IMR-90 (cell line): ENCODE data around the gene COL8A1.

Experiments used
- FOS ChIP-seq: fragments of 150-350 bp; IDR thresholded peaks from 2 replicates; pipeline ENCODE4 v1.6.1; 2016; ENCODE audit warnings: low read depth, low read length
- TF ChIP-seq, protein P1 (sequence below): conservative IDR thresholded peaks from 2 replicates; pipeline ENCODE4 v1.5.1; 2012; ENCODE audit warnings: mild to moderate bottlenecking, low read depth, low read length, improper control_type of control experiment
- TF ChIP-seq, protein P2 (sequence below): fragments of 150-350 bp; IDR thresholded peaks from 2 replicates; pipeline ENCODE4 v1.6.1; 2017; ENCODE audit warnings: mild to moderate bottlenecking, antibody characterized with exemption, low read length, low read depth

DNA sequence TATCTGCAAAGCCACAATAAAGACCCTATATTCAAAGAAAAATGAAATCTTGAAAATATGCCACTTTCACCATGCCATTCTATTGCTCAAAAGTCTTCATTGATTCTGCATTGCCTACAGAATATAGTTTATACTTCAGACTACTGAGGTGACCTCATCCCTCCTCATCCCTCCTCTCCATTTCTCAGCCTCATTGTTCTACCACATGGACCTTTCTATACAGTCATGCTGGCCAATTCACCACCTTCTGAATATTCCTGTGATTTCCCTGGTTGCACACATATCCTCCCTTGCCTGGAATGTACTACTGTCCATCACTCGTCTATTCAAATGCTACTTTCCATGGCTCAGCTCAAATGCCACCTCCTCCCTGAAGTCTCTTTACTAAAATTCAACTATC lies 3.5 kb upstream of the COL8A1 start:
- TF ChIP-seq, protein P1, sequence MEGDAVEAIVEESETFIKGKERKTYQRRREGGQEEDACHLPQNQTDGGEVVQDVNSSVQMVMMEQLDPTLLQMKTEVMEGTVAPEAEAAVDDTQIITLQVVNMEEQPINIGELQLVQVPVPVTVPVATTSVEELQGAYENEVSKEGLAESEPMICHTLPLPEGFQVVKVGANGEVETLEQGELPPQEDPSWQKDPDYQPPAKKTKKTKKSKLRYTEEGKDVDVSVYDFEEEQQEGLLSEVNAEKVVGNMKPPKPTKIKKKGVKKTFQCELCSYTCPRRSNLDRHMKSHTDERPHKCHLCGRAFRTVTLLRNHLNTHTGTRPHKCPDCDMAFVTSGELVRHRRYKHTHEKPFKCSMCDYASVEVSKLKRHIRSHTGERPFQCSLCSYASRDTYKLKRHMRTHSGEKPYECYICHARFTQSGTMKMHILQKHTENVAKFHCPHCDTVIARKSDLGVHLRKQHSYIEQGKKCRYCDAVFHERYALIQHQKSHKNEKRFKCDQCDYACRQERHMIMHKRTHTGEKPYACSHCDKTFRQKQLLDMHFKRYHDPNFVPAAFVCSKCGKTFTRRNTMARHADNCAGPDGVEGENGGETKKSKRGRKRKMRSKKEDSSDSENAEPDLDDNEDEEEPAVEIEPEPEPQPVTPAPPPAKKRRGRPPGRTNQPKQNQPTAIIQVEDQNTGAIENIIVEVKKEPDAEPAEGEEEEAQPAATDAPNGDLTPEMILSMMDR = no peak
- TF ChIP-seq, protein P2, sequence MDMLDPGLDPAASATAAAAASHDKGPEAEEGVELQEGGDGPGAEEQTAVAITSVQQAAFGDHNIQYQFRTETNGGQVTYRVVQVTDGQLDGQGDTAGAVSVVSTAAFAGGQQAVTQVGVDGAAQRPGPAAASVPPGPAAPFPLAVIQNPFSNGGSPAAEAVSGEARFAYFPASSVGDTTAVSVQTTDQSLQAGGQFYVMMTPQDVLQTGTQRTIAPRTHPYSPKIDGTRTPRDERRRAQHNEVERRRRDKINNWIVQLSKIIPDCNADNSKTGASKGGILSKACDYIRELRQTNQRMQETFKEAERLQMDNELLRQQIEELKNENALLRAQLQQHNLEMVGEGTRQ = no peak
- no peak for TF ChIP-seq FOS
